NT2/D1 (cell line): ENCODE measurements around the gene DNAH17.

ENCODE experiments used
- SUZ12 ChIP-seq: IDR thresholded peaks from 2 replicates; pipeline ENCODE4 v1.6.1; 2011; ENCODE audit not compliant: insufficient read length, insufficient read depth; ENCODE audit errors: extremely low read depth
- YY1 ChIP-seq: IDR thresholded peaks from 2 replicates; pipeline ENCODE4 v1.6.1; 2011; ENCODE audit not compliant: insufficient read length, insufficient read depth
- ZNF274 ChIP-seq: IDR thresholded peaks from 2 replicates; pipeline ENCODE4 v1.6.1; 2011; ENCODE audit warnings: mild to moderate bottlenecking, low read depth, low read length

DNA sequence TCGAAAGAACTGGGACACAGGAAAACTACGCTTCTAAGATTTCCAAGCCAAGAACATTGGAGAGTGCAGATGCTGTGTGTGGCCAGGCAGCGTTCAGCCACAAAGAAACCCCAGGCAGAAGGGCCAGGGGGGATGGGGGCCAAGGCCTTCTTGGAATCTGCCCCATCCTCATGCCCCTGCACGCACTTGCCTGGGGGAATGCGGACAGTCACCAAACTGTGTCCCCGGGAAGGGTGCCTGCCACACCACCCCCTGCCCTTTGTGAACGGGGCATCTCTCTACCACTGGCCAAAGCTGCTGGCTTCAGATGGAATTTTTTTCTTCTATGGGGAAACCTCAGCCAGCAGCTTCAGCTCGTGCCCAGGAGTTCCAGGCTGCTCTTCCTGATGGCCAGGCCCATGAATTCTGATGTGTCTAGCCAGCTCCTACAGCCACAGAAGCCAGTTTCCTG, 32.0 kb upstream of the DNAH17 start:
- TF ChIP-seq ZNF274 (no peak), YY1 (no peak), SUZ12 (no peak)
